GM12873 (cell line): ENCODE data around the gene RPS19BP1.
A peak's percentile ranks its signal among the peaks of the same experiment; 100 is the strongest.

Experiments
- CTCF ChIP-seq: IDR thresholded peaks from 2 replicates; pipeline ENCODE4 v1.5.1; 2012; ENCODE audit warnings: low read depth, mild to moderate bottlenecking, moderate library complexity, low read length, control low read depth; ENCODE audit not compliant: insufficient read depth; ENCODE audit errors: missing control alignments

The RPS19BP1 gene

GRCh38 chr22:39545386-39546365, 13.1 kb upstream of the RPS19BP1 start:
- TF ChIP-seq CTCF, result no peak

- TF ChIP-seq CTCF, result peak; percentile 55
Measured at GRCh38 chr22:39543095-39543494, 10.5 kb upstream of the RPS19BP1 start.

GRCh38 chr22:39537975-39538374, 5.4 kb upstream of the RPS19BP1 start:
- TF ChIP-seq CTCF, result no peak

GRCh38 chr22:39536711-39537110, 4.2 kb upstream of the RPS19BP1 start:
- no peak for TF ChIP-seq CTCF

GRCh38 chr22:39535831-39536449, 3.4 kb upstream of the RPS19BP1 start:
- no peak for TF ChIP-seq CTCF

- no peak for TF ChIP-seq CTCF
Measured at GRCh38 chr22:39535357-39535725, 2.8 kb upstream of the RPS19BP1 start.

GRCh38 chr22:39534591-39535356, 2.2 kb upstream of the RPS19BP1 start:
- peak; percentile 81 for TF ChIP-seq CTCF
